IPS-NIHi11 (cell line): ENCODE data around the gene LRRC75A.
"Not testable (repeated sequence)": the region's sequence is repeated elsewhere in the genome, so short reads cannot be mapped to it uniquely, and the experiment has no call there.

Experiments used
- DNase-seq: peaks from one replicate; pipeline ENCODE4 v3.0.0; 2012; ENCODE audit warnings: mixed read lengths, low spot score

Gene LRRC75A

GRCh38 chr17:16430650-16431049 is 61.3 kb downstream of the LRRC75A start:
- no peak for DNase-seq

GRCh38 chr17:16429083-16429482 is 62.9 kb downstream of the LRRC75A start:
- DNase-seq: no peak

GRCh38 chr17:16428098-16428882 is 63.7 kb downstream of the LRRC75A start:
- peak; percentile 87 for DNase-seq

GRCh38 chr17:16427020-16427419 is 65.0 kb downstream of the LRRC75A start:
- DNase-seq: no peak

GRCh38 chr17:16425698-16426659 is 66.0 kb downstream of the LRRC75A start:
- DNase-seq: no peak

GRCh38 chr17:16425202-16425601 is 66.8 kb downstream of the LRRC75A start:
- DNase-seq: no peak

- DNase-seq: no peak
Observed at GRCh38 chr17:16423226-16423872, 68.6 kb downstream of the LRRC75A start.

GRCh38 chr17:16422416-16422815 is 69.6 kb downstream of the LRRC75A start:
- DNase-seq: no peak

GRCh38 chr17:16419929-16420271 is 72.1 kb downstream of the LRRC75A start:
- DNase-seq: peak; percentile 1

- peak; percentile 40 for DNase-seq
Observed at GRCh38 chr17:16419074-16419928, 72.7 kb downstream of the LRRC75A start.

- no peak for DNase-seq
Observed at GRCh38 chr17:16418685-16419068, 73.3 kb downstream of the LRRC75A start.

GRCh38 chr17:16417896-16418684 is 73.9 kb downstream of the LRRC75A start:
- DNase-seq: peak; percentile 51

- peak; percentile 1 for DNase-seq
Observed at GRCh38 chr17:16417399-16417798, 74.6 kb downstream of the LRRC75A start.

- DNase-seq: peak; percentile 70
Observed at GRCh38 chr17:16415031-16415924, 76.7 kb downstream of the LRRC75A start, which contains the start of gene TRPV2. Gene TRPV2 (plus strand): TSS chr17:16415571. CDS start chr17:16417669, 2,098 bp downstream.

- DNase-seq: peak; percentile 47
Observed at GRCh38 chr17:16407911-16408588, 83.9 kb downstream of the LRRC75A start.

- peak; percentile 86 for DNase-seq
Observed at GRCh38 chr17:16406742-16407674, 85.0 kb downstream of the LRRC75A start.

- DNase-seq: not testable (repeated sequence)
Observed at GRCh38 chr17:16403847-16404246, 88.1 kb downstream of the LRRC75A start.
